ENCODE results near the gene NXT1. TPM values are rescaled to one million over a fixed set of nuclear protein-coding genes. Genes with fewer than 3 reads are reported as not detected.

NXT1 gene
- total and polyA plus RNA-seq, 2 of the 4 experiments (the other 2 are of a cell fraction), result 23.6 to 25.5 TPM

- Histone ChIP-seq H4K5ac (ENCODE audit: low read depth, low read length) (no peak overlapping the region), H2BK120ac (ENCODE audit: low read depth, low read length) (no peak overlapping the region), H2BK5ac (ENCODE audit: low read depth, low read length, poor library complexity, severe bottlenecking) (no peak overlapping the region), H3K9me1 (ENCODE audit: insufficient read depth, low read length) (no peaks in the 10 kb centered on the region), H2BK15ac (ENCODE audit: low read depth, low read length) (no peak overlapping the region), H2AK9ac (replicated peaks; ENCODE audit: low read depth, low read length, poor library complexity) (no peak overlapping the region), H3K4me2 (ENCODE audit: low read depth, low read length) (no peak overlapping the region), H3K4me3 (ENCODE audit: insufficient read depth, low read depth, low read length) (no peak overlapping the region), H3K36me3 (ENCODE audit: control insufficient read depth, insufficient read depth, low read length) (no peaks in the 10 kb centered on the region), H3K4me1 (ENCODE audit: control insufficient read depth, insufficient read depth, low read length) (no peaks in the 10 kb centered on the region), H2AK5ac (ENCODE audit: low read depth, low read length) (no peak overlapping the region), H2AFZ (replicated peaks; ENCODE audit: low read length, poor library complexity) (peak overlapping the region; percentile 56), H3K23ac (ENCODE audit: low read depth, low read length) (no peak overlapping the region), H4K20me1 (ENCODE audit: insufficient read depth, low read length) (no peaks in the 10 kb centered on the region), H3K18ac (ENCODE audit: low read depth, low read length) (no peak overlapping the region), H3K9ac (ENCODE audit: low read depth, low read length) (no peak overlapping the region), H4K91ac (ENCODE audit: insufficient read depth, low read depth, low read length) (no peak overlapping the region), H3K14ac (replicated peaks; ENCODE audit: low read depth, low read length) (no peak overlapping the region), H3K27ac (ENCODE audit: insufficient read depth, low read length) (no peak overlapping the region), H3K56ac (ENCODE audit: extremely low read depth, insufficient read depth, low read length) (no peak overlapping the region), H2BK20ac (ENCODE audit: low read depth, low read length) (no peak overlapping the region), H3K9me3 (ENCODE audit: control insufficient read depth, insufficient read depth, low read length) (no peaks in the 10 kb centered on the region), H3K79me1 (ENCODE audit: low read depth in 1 of 2, low read length in 2 of 2) (no peaks in the 10 kb centered on the region), H3K4ac (ENCODE audit: low read depth, low read length) (no peak overlapping the region), H3K27me3 (ENCODE audit: control insufficient read depth, insufficient read depth, low read length) (0 out of 2 replicates have a peak, but pooled peaks cover 2% of the 10 kb centered on the region), H4K8ac (ENCODE audit: low read depth in 2 of 2, low read length in 2 of 2) (no peak overlapping the region)
- no TSS peak for BruUV-seq (replicated peaks)
- ChIA-PET POLR2A (ENCODE audit: unreplicated experiment) (no interaction called here), CTCF (no interaction called here)
- WGBS, 2 experiments (ENCODE audit: extremely low coverage in 2 of 2, insufficient read length in 1 of 2), result 88% methylated on average over 8 of the region's 15 CpGs; no CpG with 5 or more reads in 1 of the 2 experiments
- in situ Hi-C loops (cut with MboI; ENCODE audit: low sequenced_read_pairs) (loop anchor here (25.0 kb wide), 1 partner anchor 990 kb away; no protein-coding TSS in a partner anchor), intact Hi-C loops (cut with micrococcal nuclease) (no loop called here), dilution Hi-C loops (cut with HindIII; ENCODE audit: low sequenced_read_pairs, unreplicated experiment) (no loop called here)
- DNase-seq, result no peak
- no peak for ATAC-seq (ENCODE audit: low read depth)
- TF ChIP-seq FOS (IDR thresholded peaks at IDR 0.05; ENCODE audit: low read depth, low read length) (no peak), SMC3 (IDR thresholded peaks at IDR 0.05; ENCODE audit: low read depth, low read length) (no peak), BHLHE40 (IDR thresholded peaks at IDR 0.05; ENCODE audit: low read depth, low read length) (no peak), CTCF (conservative IDR thresholded peaks at IDR 0.05; ENCODE audit: low read depth, low read length) (no peak), CEBPB (IDR thresholded peaks at IDR 0.05; ENCODE audit: low read depth, low read length) (no peak), CHD1 (IDR thresholded peaks at IDR 0.05; ENCODE audit: low read depth, low read length) (no peak), MXI1 (IDR thresholded peaks at IDR 0.05; ENCODE audit: borderline replicate concordance, low read depth, low read length) (no peak), ELK1 (IDR thresholded peaks at IDR 0.05; ENCODE audit: borderline replicate concordance, low read depth, low read length) (no peak)
Observed at GRCh38 chr20:23327617-23328333, 22.8 kb upstream of the NXT1 start.

Data from IMR-90 (cell line).